ENCODE measurements around the gene PARD3. TPM values are rescaled to one million over a fixed set of nuclear protein-coding genes. Genes with fewer than 3 reads are reported as not detected.

The PARD3 gene
- 43.1 and 46.4 TPM in 2 replicates for total RNA-seq
- 24.0 and 26.8 TPM in 2 replicates for polyA plus RNA-seq
- polyA plus RNA-seq (2012): 16.8 TPM in 2 replicates
- polyA minus RNA-seq (ENCODE audit: low replicate concordance): 8.5 and 12.0 TPM in 2 replicates

DNA sequence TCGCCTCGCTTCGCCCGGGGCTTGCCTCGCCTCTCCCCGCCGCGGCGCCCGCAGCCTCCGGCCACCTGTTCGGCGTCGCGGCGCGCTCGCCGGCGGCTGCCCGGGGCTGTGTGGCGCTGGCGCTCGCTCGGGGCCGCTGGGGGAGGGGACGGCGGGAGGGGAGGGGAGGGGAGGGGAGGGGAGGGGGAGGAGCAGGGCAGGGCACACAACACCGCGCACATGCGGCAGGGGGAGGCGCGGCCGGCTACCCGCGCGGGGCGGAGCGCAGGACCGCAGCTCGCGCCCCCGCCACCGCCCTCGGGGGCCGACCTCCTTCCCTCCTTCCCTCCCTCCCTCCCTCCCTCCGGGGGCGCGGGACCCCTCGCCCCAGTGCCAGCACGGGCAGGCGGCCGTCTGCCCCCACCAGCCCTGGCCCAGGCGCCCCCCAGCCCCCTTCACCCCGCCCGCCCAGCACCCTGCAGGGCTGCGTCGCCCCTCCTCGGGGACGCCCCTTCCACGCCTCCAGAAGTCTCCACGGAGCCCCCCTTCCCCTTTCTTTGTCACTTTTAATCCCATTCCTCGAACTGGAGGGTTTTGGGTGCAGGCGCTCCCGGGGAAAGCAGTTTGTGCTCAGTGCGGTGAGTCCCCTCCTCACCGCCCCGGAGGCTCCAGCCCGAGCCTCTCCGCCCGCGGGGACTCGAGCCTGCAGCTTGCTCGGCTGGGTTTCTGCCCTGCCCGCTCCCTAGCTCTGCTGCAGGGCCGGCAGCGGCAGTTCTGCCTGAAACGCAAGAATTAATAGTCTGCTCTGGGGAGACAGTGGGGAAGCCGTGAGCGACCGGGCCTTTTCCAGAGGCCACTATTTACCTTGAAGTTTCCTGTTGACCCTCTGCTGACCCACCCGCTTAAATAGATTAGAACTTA is at the start of gene PARD3:
Gene PARD3, minus strand, starts transcription at position 112 of the 900 bp plus-strand sequence. CDS start 301 bp downstream, outside the sequence.
- no peak for TF ChIP-seq EZH2 (IDR thresholded peaks at IDR 0.05; ENCODE audit: low read length, missing control alignments)
- TF ChIP-seq, protein P1, sequence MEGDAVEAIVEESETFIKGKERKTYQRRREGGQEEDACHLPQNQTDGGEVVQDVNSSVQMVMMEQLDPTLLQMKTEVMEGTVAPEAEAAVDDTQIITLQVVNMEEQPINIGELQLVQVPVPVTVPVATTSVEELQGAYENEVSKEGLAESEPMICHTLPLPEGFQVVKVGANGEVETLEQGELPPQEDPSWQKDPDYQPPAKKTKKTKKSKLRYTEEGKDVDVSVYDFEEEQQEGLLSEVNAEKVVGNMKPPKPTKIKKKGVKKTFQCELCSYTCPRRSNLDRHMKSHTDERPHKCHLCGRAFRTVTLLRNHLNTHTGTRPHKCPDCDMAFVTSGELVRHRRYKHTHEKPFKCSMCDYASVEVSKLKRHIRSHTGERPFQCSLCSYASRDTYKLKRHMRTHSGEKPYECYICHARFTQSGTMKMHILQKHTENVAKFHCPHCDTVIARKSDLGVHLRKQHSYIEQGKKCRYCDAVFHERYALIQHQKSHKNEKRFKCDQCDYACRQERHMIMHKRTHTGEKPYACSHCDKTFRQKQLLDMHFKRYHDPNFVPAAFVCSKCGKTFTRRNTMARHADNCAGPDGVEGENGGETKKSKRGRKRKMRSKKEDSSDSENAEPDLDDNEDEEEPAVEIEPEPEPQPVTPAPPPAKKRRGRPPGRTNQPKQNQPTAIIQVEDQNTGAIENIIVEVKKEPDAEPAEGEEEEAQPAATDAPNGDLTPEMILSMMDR (conservative IDR thresholded peaks at IDR 0.05 in 1 of 2, IDR thresholded peaks at IDR 0.05 in 1 of 2; ENCODE audit: low read depth in 1 of 2, low read length in 2 of 2): no peak
- Histone ChIP-seq H3K27me3 (ENCODE audit: control insufficient read depth, insufficient read depth, low read length) (no peaks in the 10 kb centered on the region), H4K20me1 (ENCODE audit: control insufficient read depth, extremely low read depth, insufficient read depth, low read length) (no peaks in the 10 kb centered on the region), H3K27ac (ENCODE audit: insufficient read depth, low read length) (peak within 1 kb of the TSS; percentile 51), H3K4me1 (ENCODE audit: control insufficient read depth, extremely low read depth, insufficient read depth, low read length) (peaks cover 2% of the 10 kb centered on the region), H3K4me2 (ENCODE audit: extremely low read depth, insufficient read depth, low read length) (peak within 1 kb of the TSS; percentile 88), H3K4me3 (replicated peaks in 1 of 4; ENCODE audit: control extremely low read depth in 1 of 4, insufficient read depth in 1 of 4, low read depth in 3 of 4, low read length in 4 of 4) (peak within 1 kb of the TSS; percentile 56 to 87 (median 80)), H3K9ac (ENCODE audit: insufficient read depth, low read length) (peak within 1 kb of the TSS; percentile 73), H2AFZ (ENCODE audit: low read length) (peak within 1 kb of the TSS; percentile 77), H3K79me2 (ENCODE audit: control insufficient read depth, insufficient read depth, low read length) (peaks cover 22% of the 10 kb centered on the region), H3K9me3 (ENCODE audit: control insufficient read depth, insufficient read depth, low read depth, low read length) (no peaks in the 10 kb centered on the region), H3K36me3 (ENCODE audit: control insufficient read depth, insufficient read depth, low read length) (no peaks in the 10 kb centered on the region)
- DNase-seq (ENCODE audit: low read depth in 2 of 2): peak; percentile 63 to 67

DNA sequence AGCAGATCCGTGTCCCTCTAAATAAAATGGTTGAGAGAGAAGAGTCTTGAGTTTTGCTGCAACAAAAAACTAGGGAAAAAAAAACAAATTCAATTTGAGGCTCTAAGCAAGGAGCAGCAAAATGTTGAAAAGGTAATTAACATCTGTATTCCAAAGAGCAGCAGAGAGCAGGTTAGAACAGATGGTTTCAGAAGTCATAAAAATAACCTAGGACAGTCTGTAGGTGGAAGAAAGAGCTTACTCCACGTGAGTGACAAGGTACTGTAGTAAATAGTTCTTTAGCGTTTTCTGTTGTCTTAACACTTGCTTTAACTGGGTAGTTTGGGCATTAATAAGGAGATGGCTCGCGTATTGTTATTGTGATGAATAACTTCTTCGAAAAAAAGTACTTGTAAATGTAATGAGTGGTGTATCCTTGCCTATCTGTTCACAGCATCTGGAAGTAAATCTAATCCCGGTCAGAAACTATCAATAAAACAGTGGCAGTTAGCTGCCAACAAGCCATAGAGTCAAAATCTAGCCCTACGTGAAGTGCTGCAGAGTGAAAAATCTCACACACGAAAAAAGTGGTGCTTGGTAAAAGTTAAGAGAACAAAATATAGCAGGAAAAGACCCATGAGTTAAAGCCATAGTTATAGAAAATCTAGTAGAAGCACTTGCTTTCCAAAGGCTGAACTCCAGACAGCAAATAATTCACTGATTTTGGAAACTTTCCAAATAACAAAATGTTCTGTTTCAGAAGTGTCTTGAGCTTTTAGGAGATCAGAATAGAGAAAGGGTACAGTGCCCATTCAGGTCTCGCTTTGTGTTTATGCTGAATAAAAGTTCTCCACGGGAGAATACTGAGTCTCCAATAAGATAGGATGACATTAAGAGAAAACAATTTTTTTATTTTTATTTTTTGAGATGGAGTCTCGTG is 49.3 kb upstream of the PARD3 start:
- H3K4me2 ChIP-seq (ENCODE audit: extremely low read depth, insufficient read depth, low read length): no peak overlapping the region
- no peaks in the 10 kb centered on the region for H3K4me1 ChIP-seq (ENCODE audit: control insufficient read depth, extremely low read depth, insufficient read depth, low read length)
- H3K9me3 ChIP-seq (ENCODE audit: control insufficient read depth, insufficient read depth, low read depth, low read length): no peaks in the 10 kb centered on the region
- H3K9ac ChIP-seq (ENCODE audit: insufficient read depth, low read length): no peak overlapping the region
- TF ChIP-seq, protein P1 (conservative IDR thresholded peaks at IDR 0.05 in 1 of 2, IDR thresholded peaks at IDR 0.05 in 1 of 2; ENCODE audit: low read depth in 1 of 2, low read length in 2 of 2): no peak
- no peak for TF ChIP-seq EZH2 (IDR thresholded peaks at IDR 0.05; ENCODE audit: low read length, missing control alignments)
- H3K27me3 ChIP-seq (ENCODE audit: control insufficient read depth, insufficient read depth, low read length): no peaks in the 10 kb centered on the region
- no peaks in the 10 kb centered on the region for H4K20me1 ChIP-seq (ENCODE audit: control insufficient read depth, extremely low read depth, insufficient read depth, low read length)
- H2AFZ ChIP-seq (ENCODE audit: low read length): no peak overlapping the region
- H3K4me3 ChIP-seq (replicated peaks in 1 of 4; ENCODE audit: control extremely low read depth in 1 of 4, insufficient read depth in 1 of 4, low read depth in 3 of 4, low read length in 4 of 4): no peak overlapping the region
- DNase-seq (ENCODE audit: low read depth in 2 of 2): peak in 1 of 2 donors; percentile 48
- H3K27ac ChIP-seq (ENCODE audit: insufficient read depth, low read length): no peak overlapping the region
- no peaks in the 10 kb centered on the region for H3K36me3 ChIP-seq (ENCODE audit: control insufficient read depth, insufficient read depth, low read length)
- H3K79me2 ChIP-seq (ENCODE audit: control insufficient read depth, insufficient read depth, low read length): no peaks in the 10 kb centered on the region

DNA sequence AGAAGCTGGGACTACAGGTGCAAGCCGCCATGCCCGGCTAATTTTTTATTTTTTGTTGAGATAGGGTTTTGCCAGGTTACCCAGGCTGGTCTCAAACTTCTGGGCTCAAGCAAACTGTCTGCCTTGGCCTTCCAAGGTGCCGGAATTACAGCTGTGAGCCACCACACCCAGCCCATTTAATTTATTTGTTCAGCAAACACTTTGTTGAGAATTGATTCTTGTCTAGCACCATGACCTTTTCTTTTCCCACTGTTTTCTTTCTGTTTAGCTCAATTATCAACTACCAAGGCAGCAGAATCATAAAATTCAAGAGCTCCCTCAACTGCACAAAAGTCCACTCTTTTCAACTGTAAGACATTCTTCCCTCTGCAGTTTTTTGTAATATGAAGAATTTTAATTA is 47.8 kb upstream of the PARD3 start:
- no peak for DNase-seq (ENCODE audit: low read depth in 2 of 2)
- Histone ChIP-seq H3K36me3 (ENCODE audit: control insufficient read depth, insufficient read depth, low read length) (no peaks in the 10 kb centered on the region), H3K27ac (ENCODE audit: insufficient read depth, low read length) (no peak overlapping the region)

More for the DNA sequence above, 47.8 kb upstream of the PARD3 start:
- Histone ChIP-seq H4K20me1 (ENCODE audit: control insufficient read depth, extremely low read depth, insufficient read depth, low read length) (no peaks in the 10 kb centered on the region), H3K4me1 (ENCODE audit: control insufficient read depth, extremely low read depth, insufficient read depth, low read length) (no peaks in the 10 kb centered on the region), H3K79me2 (ENCODE audit: control insufficient read depth, insufficient read depth, low read length) (no peaks in the 10 kb centered on the region), H3K4me2 (ENCODE audit: extremely low read depth, insufficient read depth, low read length) (no peak overlapping the region), H2AFZ (ENCODE audit: low read length) (no peak overlapping the region), H3K27me3 (ENCODE audit: control insufficient read depth, insufficient read depth, low read length) (no peaks in the 10 kb centered on the region), H3K9ac (ENCODE audit: insufficient read depth, low read length) (no peak overlapping the region), H3K9me3 (ENCODE audit: control insufficient read depth, insufficient read depth, low read depth, low read length) (no peaks in the 10 kb centered on the region), H3K4me3 (replicated peaks in 1 of 4; ENCODE audit: control extremely low read depth in 1 of 4, insufficient read depth in 1 of 4, low read depth in 3 of 4, low read length in 4 of 4) (no peak overlapping the region)
- no peak for TF ChIP-seq EZH2 (IDR thresholded peaks at IDR 0.05; ENCODE audit: low read length, missing control alignments)
- TF ChIP-seq, protein P1 (conservative IDR thresholded peaks at IDR 0.05 in 1 of 2, IDR thresholded peaks at IDR 0.05 in 1 of 2; ENCODE audit: low read depth in 1 of 2, low read length in 2 of 2): no peak

All from fibroblast of lung (primary cell).